Large intestine (tissue), 3 donors: ENCODE results near the gene PDZD7. TPM values are rescaled to one million over a fixed set of nuclear protein-coding genes. Genes with fewer than 3 reads are reported as not detected.

Source experiments
- DNase-seq, 2 donors: peaks; one replicate each; pipeline versions ENCODE4 v3.0.0 to v3.0.0-alpha.2; 2013
- H3K27ac ChIP-seq: one replicate; pipeline ENCODE4 v1.5.1; 2013; ENCODE audit warnings: low read length
- H3K27me3 ChIP-seq: 2 replicates; pipeline ENCODE4 v1.6.1; 2013; ENCODE audit warnings: low read length; ENCODE audit not compliant: control insufficient read depth, insufficient read depth
- H3K36me3 ChIP-seq: 2 replicates; pipeline ENCODE4 v1.6.1; 2013; ENCODE audit warnings: low read length; ENCODE audit not compliant: control insufficient read depth, insufficient read depth
- H3K4me1 ChIP-seq: one replicate; pipeline ENCODE4 v1.6.1; 2013; ENCODE audit warnings: low read length; ENCODE audit not compliant: control insufficient read depth, insufficient read depth
- H3K4me3 ChIP-seq: one replicate; pipeline ENCODE4 v1.5.1; 2013; ENCODE audit warnings: low read length
- H3K9me3 ChIP-seq: one replicate; pipeline ENCODE4 v1.6.1; 2013; ENCODE audit warnings: mild to moderate bottlenecking, low read depth, low read length, moderate library complexity; ENCODE audit not compliant: control insufficient read depth
- WGBS: methylation state at CpG from one replicate; pipeline ENCODE4 v1.1.5; 2013; ENCODE audit warnings: low lambda C conversion rate; ENCODE audit not compliant: insufficient coverage; 5-methylcytosine and 5-hydroxymethylcytosine counted together
- polyA plus RNA-seq: library from polyadenylated mRNA; unstranded; fragments of 120-200 nt; gene quantifications from one replicate; pipeline ENCODE4 v1.2.1, GENCODE V29; 2013

Gene PDZD7
- polyA plus RNA-seq, 1 donor = 95.8 TPM

DNA sequence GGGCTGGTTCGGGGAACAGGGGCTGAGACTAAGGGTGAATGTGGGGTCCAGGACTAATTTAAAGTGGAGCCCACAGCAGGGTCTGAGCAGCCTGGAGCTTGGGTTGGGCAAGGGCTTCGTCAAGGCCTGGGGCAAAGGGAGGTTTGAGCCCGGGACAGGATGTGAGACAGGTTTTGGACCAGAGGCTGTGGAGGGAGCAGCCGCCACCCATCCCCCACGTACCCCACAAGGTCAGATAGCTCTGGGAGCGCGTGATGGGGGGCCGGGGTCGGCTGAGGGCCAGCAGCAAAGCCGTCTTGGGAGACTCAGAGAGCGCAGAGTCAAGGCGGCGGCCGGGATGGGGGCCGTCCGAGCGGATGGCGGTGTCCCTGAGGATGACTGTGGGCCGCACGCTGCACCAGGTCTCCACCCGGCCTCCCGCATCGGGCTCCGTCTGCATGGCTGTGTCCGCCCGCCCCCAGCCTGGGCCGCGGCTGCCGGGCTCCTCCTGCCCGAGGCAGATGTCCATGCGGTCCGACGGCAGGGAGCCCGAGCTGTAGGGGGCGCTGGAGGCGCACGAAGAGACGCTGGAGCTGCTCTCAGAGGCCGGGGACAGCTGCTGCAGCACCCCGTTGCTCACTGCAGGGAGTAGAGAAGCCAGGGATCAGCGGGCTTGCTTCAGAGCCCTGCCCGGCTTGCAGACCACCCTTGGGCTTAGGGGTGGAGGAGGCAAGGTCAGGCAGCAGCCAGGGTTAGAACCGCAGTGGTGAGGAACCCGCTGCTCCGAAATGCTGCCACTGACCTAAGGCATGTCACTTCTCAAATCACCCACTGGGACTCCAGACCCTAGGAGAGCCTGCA lies 12.1 kb downstream of the PDZD7 start:
- H3K4me3 ChIP-seq = no peak overlapping the region
- H3K36me3 ChIP-seq = peaks cover 17% of the 10 kb centered on the region
- H3K27ac ChIP-seq = no peak overlapping the region
- no CpG with 5 or more reads among the region's 45 CpGs for WGBS
- peaks cover 16% of the 10 kb centered on the region for H3K4me1 ChIP-seq
- DNase-seq = peak; percentile 81 to 82
- peaks cover 4% of the 10 kb centered on the region for H3K27me3 ChIP-seq
- no peaks in the 10 kb centered on the region for H3K9me3 ChIP-seq

GRCh38 chr10:101018118-101018599 lies 12.8 kb downstream of the PDZD7 start:
- Histone ChIP-seq H3K4me1 (peaks cover 21% of the 10 kb centered on the region), H3K36me3 (peaks cover 11% of the 10 kb centered on the region), H3K27me3 (peaks cover 4% of the 10 kb centered on the region), H3K9me3 (no peaks in the 10 kb centered on the region), H3K27ac (no peak overlapping the region), H3K4me3 (no peak overlapping the region)
- no CpG with 5 or more reads among the region's 20 CpGs for WGBS
- no peak for DNase-seq

DNA sequence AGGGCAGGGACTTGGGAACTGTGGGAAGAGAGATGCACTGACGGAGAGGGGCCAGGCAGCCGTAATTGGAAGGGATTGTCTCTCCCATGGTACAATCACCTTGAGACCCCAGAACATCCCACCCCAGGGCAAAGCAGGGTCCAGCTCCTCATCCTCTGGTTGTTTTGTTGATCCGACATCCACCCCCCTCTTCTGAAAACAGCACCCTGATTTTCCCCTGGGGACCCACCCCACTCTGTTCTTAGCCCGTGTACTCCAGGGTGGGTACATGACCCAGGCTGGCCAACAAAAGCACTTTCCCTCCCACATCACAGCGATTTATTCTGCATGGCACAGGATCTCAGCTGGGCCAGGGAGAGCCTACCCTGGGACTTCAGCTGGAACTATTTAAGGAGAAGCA lies 14.1 kb downstream of the PDZD7 start:
- Histone ChIP-seq H3K27me3 (peaks cover 4% of the 10 kb centered on the region), H3K4me3 (no peak overlapping the region), H3K36me3 (peaks cover 6% of the 10 kb centered on the region), H3K27ac (no peak overlapping the region), H3K9me3 (no peaks in the 10 kb centered on the region), H3K4me1 (peaks cover 29% of the 10 kb centered on the region)
- WGBS = 100% methylated on average over 1 of the region's 5 CpGs
- no peak for DNase-seq

- Histone ChIP-seq H3K4me1 (peaks cover 29% of the 10 kb centered on the region), H3K27ac (no peak overlapping the region), H3K9me3 (no peaks in the 10 kb centered on the region), H3K4me3 (no peak overlapping the region), H3K27me3 (peaks cover 4% of the 10 kb centered on the region), H3K36me3 (peaks cover 4% of the 10 kb centered on the region)
- WGBS = no CpG with 5 or more reads among the region's 8 CpGs
- DNase-seq = no peak
Observed at GRCh38 chr10:101015582-101015973, 15.4 kb downstream of the PDZD7 start.

GRCh38 chr10:101014966-101015581 lies 15.9 kb downstream of the PDZD7 start:
- Histone ChIP-seq H3K4me1 (peaks cover 29% of the 10 kb centered on the region), H3K9me3 (no peaks in the 10 kb centered on the region), H3K27ac (no peak overlapping the region), H3K27me3 (peaks cover 4% of the 10 kb centered on the region), H3K36me3 (peaks cover 3% of the 10 kb centered on the region), H3K4me3 (no peak overlapping the region)
- no peak for DNase-seq
- 100% methylated on average over 2 of the region's 7 CpGs for WGBS

GRCh38 chr10:101014230-101014884 lies 16.6 kb downstream of the PDZD7 start:
- no CpG with 5 or more reads among the region's 11 CpGs for WGBS
- no peaks in the 10 kb centered on the region for H3K9me3 ChIP-seq
- H3K4me3 ChIP-seq = no peak overlapping the region
- DNase-seq = peak in 1 of 2 donors; percentile 60
- peaks cover 4% of the 10 kb centered on the region for H3K27me3 ChIP-seq
- H3K27ac ChIP-seq = no peak overlapping the region
- H3K4me1 ChIP-seq = peaks cover 29% of the 10 kb centered on the region
- peaks cover 3% of the 10 kb centered on the region for H3K36me3 ChIP-seq

GRCh38 chr10:101013365-101013825 lies 17.5 kb downstream of the PDZD7 start:
- no peak for DNase-seq
- H3K9me3 ChIP-seq = no peaks in the 10 kb centered on the region
- H3K27me3 ChIP-seq = peaks cover under 1% of the 10 kb centered on the region
- peaks cover 3% of the 10 kb centered on the region for H3K36me3 ChIP-seq
- no peak overlapping the region for H3K4me3 ChIP-seq
- peaks cover 29% of the 10 kb centered on the region for H3K4me1 ChIP-seq
- no CpG with 5 or more reads among the region's 9 CpGs for WGBS
- no peak overlapping the region for H3K27ac ChIP-seq

DNA sequence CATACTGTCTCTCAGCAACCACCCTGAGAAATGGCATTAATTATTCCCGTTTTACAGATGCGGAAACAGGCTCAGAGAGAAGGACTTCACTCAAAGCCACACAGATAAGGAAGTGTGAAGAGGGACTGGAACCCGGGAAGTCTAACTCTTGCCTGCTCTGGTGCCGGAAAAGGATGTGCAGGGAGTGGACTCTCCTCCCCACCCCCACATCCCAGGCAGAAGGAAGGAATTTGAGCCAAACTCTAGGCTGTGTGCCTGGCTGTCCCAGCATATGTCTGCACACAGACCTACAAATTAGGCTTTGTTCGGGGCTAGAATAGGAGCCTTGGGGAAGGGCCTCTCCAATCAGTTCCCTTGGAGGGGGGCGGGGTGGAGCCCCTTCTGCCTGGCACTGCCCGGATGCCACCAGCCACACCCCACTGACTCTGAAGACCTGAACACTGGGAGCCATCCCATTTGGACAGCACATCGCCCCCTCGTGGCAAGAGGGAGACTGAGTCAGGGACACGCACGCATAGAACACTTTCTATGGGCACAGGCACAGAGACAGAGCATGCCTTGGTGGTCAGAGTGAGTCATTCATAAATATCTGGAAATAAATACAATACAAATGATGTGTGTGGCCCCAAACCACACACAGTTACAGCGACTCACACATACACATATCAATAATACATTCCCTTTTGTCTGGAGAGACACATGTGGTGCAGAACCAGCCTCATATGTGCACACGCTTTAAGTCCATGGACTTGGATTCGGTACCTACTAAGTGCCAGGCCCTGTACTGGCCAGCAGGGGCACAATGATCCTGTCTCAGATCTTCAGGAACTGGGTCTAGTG lies 18.2 kb downstream of the PDZD7 start:
- Histone ChIP-seq H3K4me1 (peaks cover 29% of the 10 kb centered on the region), H3K4me3 (no peak overlapping the region), H3K27me3 (no peaks in the 10 kb centered on the region), H3K36me3 (peaks cover 8% of the 10 kb centered on the region), H3K27ac (no peak overlapping the region), H3K9me3 (no peaks in the 10 kb centered on the region)
- DNase-seq = peak; percentile 74 to 81
- no CpG with 5 or more reads among the region's 14 CpGs for WGBS

GRCh38 chr10:101011517-101012423 lies 19.2 kb downstream of the PDZD7 start:
- Histone ChIP-seq H3K4me1 (peaks cover 35% of the 10 kb centered on the region), H3K9me3 (peaks cover 3% of the 10 kb centered on the region), H3K27me3 (no peaks in the 10 kb centered on the region), H3K27ac (no peak overlapping the region), H3K4me3 (no peak overlapping the region), H3K36me3 (peaks cover 17% of the 10 kb centered on the region)
- peak in 1 of 2 donors; percentile 20 for DNase-seq
- WGBS = no CpG with 5 or more reads among the region's 22 CpGs
